Bronchial epithelial cell (primary cell): ENCODE measurements around the gene KXD1. TPM values are rescaled to one million over a fixed set of nuclear protein-coding genes. Genes with fewer than 3 reads are reported as not detected.

Source experiments
- DNase-seq: peaks from one replicate; pipeline ENCODE4 v3.0.0-alpha.2; 2010; ENCODE audit warnings: low read depth
- FAIRE-seq: peaks from 2 replicates; lab custom pipeline; 2011; peaks lifted over from hg19 to GRCh38; lab: Jason Lieb, UNC
- H3K27me3 ChIP-seq: 2 replicates; pipeline ENCODE4 v1.5.1; 2011; ENCODE audit warnings: low read length; ENCODE audit not compliant: control insufficient read depth, insufficient read depth
- H3K36me3 ChIP-seq: 2 replicates; pipeline ENCODE4 v1.5.1; 2011; ENCODE audit warnings: low read length; ENCODE audit not compliant: control insufficient read depth, insufficient read depth
- H3K4me3 ChIP-seq: 2 replicates; pipeline ENCODE4 v1.5.1; 2011; ENCODE audit warnings: mild to moderate bottlenecking, low read depth, low read length, control low read depth
- CTCF ChIP-seq: IDR thresholded peaks from 2 replicates; pipeline ENCODE4 v1.5.1; 2011; ENCODE audit warnings: mild to moderate bottlenecking, moderate library complexity, low read length, control low read depth, inconsistent platforms; ENCODE audit not compliant: insufficient read depth, severe bottlenecking
- total RNA-seq: library from RNA; depleted of rRNA; stranded (reverse); fragments of >200 nt; gene quantifications from 2 replicates; pipeline ENCODE4 v1.2.1, GENCODE V29; 2014

Gene KXD1
- total RNA-seq, 1 donor from 2014 or later, result 47.7 TPM

GRCh38 chr19:18587962-18588610 lies 30.4 kb downstream of the KXD1 start:
- Histone ChIP-seq H3K4me3 (peak overlapping the region; percentile 87), H3K27me3 (no peaks in the 10 kb centered on the region), H3K36me3 (no peaks in the 10 kb centered on the region)
- FAIRE-seq, result no peak
- TF ChIP-seq CTCF, result no peak
- DNase-seq, result no peak

- Histone ChIP-seq H3K4me3 (peak within 1 kb of the TSS; percentile 87), H3K27me3 (no peaks in the 10 kb centered on the region), H3K36me3 (no peaks in the 10 kb centered on the region)
- DNase-seq (peak; percentile 43), FAIRE-seq (no peak)
- TF ChIP-seq CTCF, result peak; percentile 87
Observed at GRCh38 chr19:18588611-18589379, 31.1 kb downstream of the KXD1 start, which contains the start of gene REX1BD. Gene REX1BD (plus strand): TSS chr19:18588798. CDS start chr19:18588802, 4 bp downstream.

GRCh38 chr19:18589380-18590272 lies 32.0 kb downstream of the KXD1 start:
- H3K36me3 ChIP-seq, result no peaks in the 10 kb centered on the region
- DNase-seq (peak; percentile 41), FAIRE-seq (no peak)
- H3K4me3 ChIP-seq, result peak overlapping the region; percentile 87
- no peaks in the 10 kb centered on the region for H3K27me3 ChIP-seq
- peak; percentile 46 for TF ChIP-seq CTCF

- H3K36me3 ChIP-seq, result no peaks in the 10 kb centered on the region
- peak; percentile 71 for DNase-seq
- no peak for FAIRE-seq
- H3K4me3 ChIP-seq, result peak overlapping the region; percentile 87
- TF ChIP-seq CTCF, result peak; percentile 53
- no peaks in the 10 kb centered on the region for H3K27me3 ChIP-seq
Observed at GRCh38 chr19:18590273-18591272, 32.9 kb downstream of the KXD1 start.
